NCI-H446 treated with DMSO at 0.1 percent for 48 hours (cell line): ENCODE measurements around the gene CRISP2.

Experiments used
- DNase-seq: peaks from one replicate; lab custom pipeline; 2025; lab: John Stamatoyannopoulos, UW

The CRISP2 gene

GRCh38 chr6:49662231-49662891 lies 51.0 kb downstream of the CRISP2 start:
- no peak for DNase-seq

GRCh38 chr6:49653942-49654341 lies 59.4 kb downstream of the CRISP2 start:
- no peak for DNase-seq

GRCh38 chr6:49653438-49653837 lies 59.9 kb downstream of the CRISP2 start:
- no peak for DNase-seq

- no peak for DNase-seq
These were observed 62.1 kb downstream of the CRISP2 start for GRCh38 chr6:49651239-49651638.

GRCh38 chr6:49649988-49650387 lies 63.4 kb downstream of the CRISP2 start:
- no peak for DNase-seq

GRCh38 chr6:49648036-49648435 lies 65.3 kb downstream of the CRISP2 start:
- DNase-seq: no peak

- no peak for DNase-seq
These were observed 65.9 kb downstream of the CRISP2 start for GRCh38 chr6:49647476-49647875.

GRCh38 chr6:49646942-49647341 lies 66.4 kb downstream of the CRISP2 start:
- DNase-seq: no peak

- no peak for DNase-seq
These were observed 67.1 kb downstream of the CRISP2 start for GRCh38 chr6:49646130-49646824.

- no peak for DNase-seq
These were observed 68.2 kb downstream of the CRISP2 start for GRCh38 chr6:49645139-49645538.
